Nephron (organoid): Measurements from ENCODE around the gene DPP3.

Source experiments
- H3K27ac Mint-ChIP-seq, 3 experiments: 2 replicates each; pipeline ENCODE4 v1.8.0; 2020; ENCODE audit warnings: mixed read lengths in 3 of 3, mild to moderate bottlenecking in 2 of 3, moderate library complexity in 1 of 3
- H3K27me3 Mint-ChIP-seq: 2 replicates; pipeline ENCODE4 v1.8.0; 2021; ENCODE audit warnings: low read depth, mild to moderate bottlenecking, moderate library complexity, mixed read lengths
- H3K36me3 Mint-ChIP-seq: 2 replicates; pipeline ENCODE4 v1.8.0; 2020; ENCODE audit warnings: low read depth, mixed read lengths
- H3K4me1 Mint-ChIP-seq: 2 replicates; pipeline ENCODE4 v1.8.0; 2020; ENCODE audit warnings: mixed read lengths
- H3K4me3 Mint-ChIP-seq, 3 experiments: 2 replicates each; pipeline ENCODE4 v1.8.0; 2020; ENCODE audit warnings: mild to moderate bottlenecking in 3 of 3, mixed read lengths in 3 of 3, moderate library complexity in 2 of 3
- H3K9me3 Mint-ChIP-seq: 2 replicates; pipeline ENCODE4 v1.8.0; 2020; ENCODE audit warnings: mixed read lengths
- CTCF ChIP-seq, 3 experiments: fragments of 200-600 bp; sonication (generic); IDR thresholded peaks; one replicate each; pipeline ENCODE4 v1.5.0; 2021; ENCODE audit warnings: antibody characterized with exemption in 3 of 3; ENCODE audit not compliant: unreplicated experiment in 3 of 3

Gene DPP3

DNA sequence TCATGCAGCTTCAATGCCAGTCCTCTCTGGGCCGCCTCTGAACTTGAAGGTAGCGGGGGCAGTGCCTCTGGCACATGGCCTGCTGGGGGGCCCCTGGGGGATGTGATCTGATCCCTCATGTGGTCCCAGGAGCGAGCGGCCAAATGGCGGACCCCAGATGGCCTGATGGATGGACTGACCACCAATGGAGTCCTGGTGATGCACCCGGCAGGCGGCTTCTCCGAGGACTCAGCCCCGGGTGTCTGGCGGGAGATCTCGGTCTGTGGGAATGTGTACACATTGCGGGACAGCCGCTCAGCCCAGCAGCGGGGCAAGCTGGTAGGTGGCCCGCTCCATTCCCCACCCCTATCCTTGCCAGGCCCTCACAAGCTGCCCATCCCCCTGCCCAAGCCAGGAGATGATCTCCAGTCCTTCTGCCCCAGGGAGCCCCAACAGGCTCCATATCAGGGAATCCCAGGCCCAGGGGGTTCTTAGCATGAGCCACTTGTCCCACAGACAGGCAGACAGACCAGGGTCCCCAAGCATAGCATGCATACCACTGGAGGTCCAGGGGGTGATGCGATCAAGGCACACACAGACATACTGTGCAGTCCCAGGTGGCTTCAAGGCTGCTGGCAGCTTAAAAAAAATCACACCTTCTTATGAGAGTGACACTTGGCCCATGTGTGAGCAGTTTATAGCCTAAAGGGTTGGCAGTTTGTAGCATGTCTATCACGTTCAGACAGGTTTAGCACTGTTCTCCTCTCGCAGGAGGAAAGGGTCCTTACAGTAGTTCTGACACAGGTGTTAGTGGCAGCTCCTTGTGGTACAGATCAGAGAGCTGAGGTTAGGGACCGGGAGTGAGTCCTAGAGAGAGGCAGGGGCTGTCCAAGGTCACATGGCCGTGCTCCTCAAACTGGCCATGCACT is 6.4 kb upstream of the DPP3 start:
- no peak for TF ChIP-seq CTCF (IDR thresholded peaks at IDR 0.05; ENCODE audit: unreplicated experiment in 3 of 3)
- Mint-ChIP-seq H3K36me3 (peaks cover 5% of the 10 kb centered on the region), H3K4me3 (no peak overlapping the region), H3K27me3 (no peaks in the 10 kb centered on the region), H3K9me3 (no peaks in the 10 kb centered on the region), H3K4me1 (peaks cover 24% of the 10 kb centered on the region), H3K27ac (no peak overlapping the region)

DNA sequence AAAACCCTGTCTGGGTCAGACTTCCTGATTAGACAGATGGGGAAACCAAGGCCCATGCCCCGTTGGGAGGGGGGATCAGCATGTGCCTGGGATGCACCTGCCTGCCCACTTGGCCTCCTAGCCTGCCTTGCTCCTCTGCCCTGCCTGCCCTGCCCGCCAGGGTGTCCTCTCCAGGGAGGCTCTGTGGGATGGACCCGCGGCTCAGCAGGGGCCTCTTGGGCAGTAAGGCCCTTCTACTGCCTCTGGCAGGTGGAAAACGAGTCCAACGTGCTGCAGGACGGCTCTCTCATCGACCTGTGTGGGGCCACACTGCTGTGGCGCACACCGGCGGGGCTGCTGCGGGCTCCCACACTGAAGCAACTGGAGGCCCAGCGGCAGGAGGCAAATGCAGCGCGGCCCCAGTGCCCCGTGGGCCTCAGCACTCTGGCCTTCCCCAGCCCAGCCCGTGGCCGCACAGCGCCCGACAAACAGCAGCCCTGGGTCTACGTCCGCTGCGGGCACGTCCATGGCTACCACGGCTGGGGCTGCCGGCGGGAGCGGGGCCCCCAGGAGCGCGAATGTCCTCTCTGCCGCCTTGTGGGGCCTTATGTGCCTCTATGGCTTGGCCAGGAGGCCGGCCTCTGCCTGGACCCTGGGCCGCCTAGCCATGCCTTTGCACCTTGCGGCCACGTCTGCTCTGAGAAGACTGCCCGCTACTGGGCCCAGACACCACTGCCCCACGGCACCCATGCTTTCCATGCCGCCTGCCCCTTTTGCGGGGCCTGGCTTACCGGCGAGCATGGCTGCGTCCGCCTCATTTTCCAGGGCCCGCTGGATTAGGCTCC is 4.7 kb upstream of the DPP3 start:
- H3K36me3 Mint-ChIP-seq: no peaks in the 10 kb centered on the region
- H3K27me3 Mint-ChIP-seq: no peaks in the 10 kb centered on the region
- no peak overlapping the region for H3K27ac Mint-ChIP-seq
- H3K9me3 Mint-ChIP-seq: no peaks in the 10 kb centered on the region
- peaks cover 32% of the 10 kb centered on the region for H3K4me1 Mint-ChIP-seq
- no peak overlapping the region for H3K4me3 Mint-ChIP-seq
- TF ChIP-seq CTCF (IDR thresholded peaks at IDR 0.05; ENCODE audit: unreplicated experiment in 3 of 3): no peak

DNA sequence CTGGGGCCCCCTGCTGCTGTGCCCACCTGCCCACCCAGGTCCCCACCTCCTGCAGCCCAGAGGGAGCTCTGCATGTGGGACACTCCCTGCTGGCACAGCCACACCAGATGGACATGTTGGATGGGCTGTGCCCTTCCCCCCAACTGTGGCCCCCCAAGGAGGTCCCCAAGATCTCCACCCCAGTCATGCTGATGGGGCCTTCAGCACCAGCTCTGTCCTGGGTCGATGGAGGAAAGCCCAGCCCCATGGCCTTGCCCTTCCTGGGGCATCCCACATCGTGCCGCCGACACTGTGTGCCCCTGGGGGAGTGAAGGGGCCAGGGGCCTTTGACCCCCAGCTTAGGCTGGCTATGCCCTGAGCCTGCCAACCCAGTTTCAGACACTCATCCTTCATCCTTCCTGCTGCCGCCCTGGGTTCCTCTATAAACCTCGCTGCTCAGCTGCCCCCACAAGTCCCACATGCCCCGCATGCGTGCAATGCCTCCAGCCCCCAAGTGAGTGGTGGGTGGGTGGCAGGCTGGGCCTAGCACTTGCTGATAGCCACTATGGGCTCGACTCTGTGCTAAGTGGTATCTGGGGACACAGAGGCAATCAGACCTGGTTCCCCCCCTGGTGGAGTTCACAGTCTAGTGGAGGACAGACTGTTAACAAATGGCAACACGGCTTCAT is 3.9 kb upstream of the DPP3 start:
- no peaks in the 10 kb centered on the region for H3K27me3 Mint-ChIP-seq
- no peaks in the 10 kb centered on the region for H3K36me3 Mint-ChIP-seq
- H3K9me3 Mint-ChIP-seq: no peaks in the 10 kb centered on the region
- H3K27ac Mint-ChIP-seq: peak overlapping the region in 2 of 3 experiments; percentile 35 to 43
- peaks cover 32% of the 10 kb centered on the region for H3K4me1 Mint-ChIP-seq
- no peak for TF ChIP-seq CTCF (IDR thresholded peaks at IDR 0.05; ENCODE audit: unreplicated experiment in 3 of 3)
- H3K4me3 Mint-ChIP-seq: peak overlapping the region; percentile 51 to 93 (median 63)

- H3K9me3 Mint-ChIP-seq: no peaks in the 10 kb centered on the region
- H3K4me1 Mint-ChIP-seq: peaks cover 32% of the 10 kb centered on the region
- TF ChIP-seq CTCF (IDR thresholded peaks at IDR 0.05; ENCODE audit: unreplicated experiment in 3 of 3): no peak
- peak overlapping the region; percentile 51 to 93 (median 63) for H3K4me3 Mint-ChIP-seq
- H3K27ac Mint-ChIP-seq: peak overlapping the region in 2 of 3 experiments; percentile 35 to 43
- H3K27me3 Mint-ChIP-seq: no peaks in the 10 kb centered on the region
- H3K36me3 Mint-ChIP-seq: no peaks in the 10 kb centered on the region
These were observed 3.4 kb upstream of the DPP3 start for GRCh38 chr11:66476841-66477251.

DNA sequence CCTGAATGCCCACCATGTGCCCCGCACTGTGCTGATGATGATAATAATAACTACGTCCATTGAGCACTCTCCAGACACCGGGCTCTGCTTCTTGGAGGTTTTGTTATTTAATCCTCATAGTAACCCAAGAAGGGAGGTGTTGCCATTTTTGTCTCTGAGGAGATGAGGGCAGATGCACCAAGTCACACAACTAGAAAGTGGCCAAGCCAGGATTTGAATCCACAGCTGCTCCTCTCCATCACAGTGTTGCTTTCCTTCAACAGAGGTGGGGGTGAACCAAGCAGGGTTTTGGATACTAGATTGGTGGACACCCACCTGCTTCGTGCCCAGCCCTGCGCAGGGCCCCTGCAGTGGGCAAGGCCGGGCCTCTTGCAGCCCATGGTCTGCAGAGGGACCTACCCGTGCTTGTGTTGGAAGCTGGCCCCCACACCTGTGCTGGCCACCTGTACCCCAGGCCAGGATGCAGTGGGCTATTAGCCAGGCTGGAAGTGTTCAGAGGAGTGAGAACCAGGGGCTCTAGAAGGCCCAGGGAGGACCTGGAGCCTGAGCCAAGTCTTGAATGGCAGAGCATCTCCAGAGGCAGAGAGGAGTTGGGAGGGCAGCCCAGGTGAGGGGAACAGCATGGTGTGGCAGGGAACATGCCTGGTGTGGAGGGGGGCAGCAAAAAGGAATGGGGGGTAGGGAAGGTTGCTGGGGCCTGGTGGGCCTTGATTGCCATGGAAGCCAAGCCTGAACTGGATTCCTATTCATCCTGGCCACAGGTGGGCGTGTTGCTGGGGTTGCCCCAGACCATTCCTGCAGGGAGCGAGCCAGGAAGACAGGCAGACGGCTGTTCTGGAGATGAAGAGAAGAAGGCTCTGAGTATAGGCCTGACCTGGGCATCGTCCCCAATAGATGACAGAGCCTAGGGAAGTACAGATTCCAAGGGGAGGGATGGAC is 2.7 kb upstream of the DPP3 start:
- Mint-ChIP-seq H3K36me3 (no peaks in the 10 kb centered on the region), H3K4me1 (peaks cover 32% of the 10 kb centered on the region), H3K27me3 (no peaks in the 10 kb centered on the region), H3K9me3 (no peaks in the 10 kb centered on the region), H3K27ac (peak overlapping the region; percentile 9 to 58 (median 49)), H3K4me3 (peak overlapping the region; percentile 73 to 93 (median 81))
- no peak for TF ChIP-seq CTCF (IDR thresholded peaks at IDR 0.05; ENCODE audit: unreplicated experiment in 3 of 3)
